ENCODE results near the gene NR1D1.
A peak's percentile ranks its signal among the peaks of the same experiment; 100 is the strongest.

Gene NR1D1

GRCh38 chr17:40122999-40123810 is 22.8 kb upstream of the NR1D1 start:
- no peaks in the 10 kb centered on the region for H3K27me3 ChIP-seq (ENCODE audit: control insufficient read depth, insufficient read depth, low read length)
- H3K4me3 ChIP-seq (ENCODE audit: low read length) = peak overlapping the region; percentile 84
- peak overlapping the region; percentile 90 for H3K9ac ChIP-seq (ENCODE audit: low read depth, low read length)
- peak overlapping the region; percentile 86 for H3K4me2 ChIP-seq (ENCODE audit: low read length)
- no peaks in the 10 kb centered on the region for H3K9me3 ChIP-seq (replicated peaks; ENCODE audit: low read length)
- peaks cover 18% of the 10 kb centered on the region for H3K36me3 ChIP-seq (ENCODE audit: insufficient read depth, low read length)
- H3K4me1 ChIP-seq (ENCODE audit: control insufficient read depth, insufficient read depth, low read length) = peaks cover 18% of the 10 kb centered on the region

DNA sequence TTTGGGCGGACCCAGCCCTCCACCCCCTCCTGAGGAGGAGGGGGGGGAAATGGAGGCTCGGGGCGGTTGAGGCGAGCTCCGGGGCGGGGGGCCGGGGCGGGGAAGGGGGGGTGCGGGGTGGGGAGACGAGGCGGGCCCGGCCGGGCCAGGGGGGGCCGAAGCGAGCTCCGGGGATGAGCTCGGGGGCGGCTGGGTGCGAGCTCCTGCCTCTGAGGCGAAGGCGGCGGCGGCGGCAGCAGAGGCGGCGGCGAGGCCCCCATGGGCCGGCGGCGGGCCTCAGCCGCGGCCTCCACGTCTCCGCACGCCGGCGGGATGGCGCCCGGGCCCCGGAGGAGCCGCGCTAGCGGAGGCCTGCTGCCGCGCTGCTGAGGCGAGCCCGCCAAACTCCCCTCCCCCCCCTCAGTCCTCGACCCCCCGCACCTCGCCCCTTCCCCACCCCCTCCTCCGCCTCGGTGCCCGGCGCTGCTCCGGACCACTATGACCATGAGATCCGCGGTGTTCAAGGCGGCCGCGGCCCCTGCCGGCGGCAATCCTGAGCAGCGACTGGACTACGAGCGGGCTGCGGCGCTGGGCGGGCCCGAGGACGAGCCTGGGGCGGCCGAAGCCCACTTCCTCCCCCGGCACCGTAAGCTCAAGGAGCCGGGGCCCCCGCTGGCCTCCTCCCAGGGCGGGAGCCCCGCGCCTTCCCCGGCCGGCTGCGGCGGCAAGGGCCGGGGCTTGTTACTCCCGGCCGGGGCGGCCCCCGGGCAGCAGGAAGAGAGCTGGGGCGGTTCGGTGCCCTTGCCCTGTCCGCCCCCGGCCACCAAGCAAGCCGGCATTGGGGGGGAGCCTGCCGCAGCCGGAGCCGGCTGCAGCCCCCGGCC is 22.0 kb upstream of the NR1D1 start:
- peak overlapping the region; percentile 86 for H3K4me2 ChIP-seq (ENCODE audit: low read length)
- no peaks in the 10 kb centered on the region for H3K9me3 ChIP-seq (replicated peaks; ENCODE audit: low read length)
- H3K9ac ChIP-seq (ENCODE audit: low read depth, low read length) = peak overlapping the region; percentile 90
- H3K27me3 ChIP-seq (ENCODE audit: control insufficient read depth, insufficient read depth, low read length) = no peaks in the 10 kb centered on the region
- peaks cover 18% of the 10 kb centered on the region for H3K4me1 ChIP-seq (ENCODE audit: control insufficient read depth, insufficient read depth, low read length)
- H3K36me3 ChIP-seq (ENCODE audit: insufficient read depth, low read length) = peaks cover 15% of the 10 kb centered on the region
- peak overlapping the region; percentile 84 for H3K4me3 ChIP-seq (ENCODE audit: low read length)

DNA sequence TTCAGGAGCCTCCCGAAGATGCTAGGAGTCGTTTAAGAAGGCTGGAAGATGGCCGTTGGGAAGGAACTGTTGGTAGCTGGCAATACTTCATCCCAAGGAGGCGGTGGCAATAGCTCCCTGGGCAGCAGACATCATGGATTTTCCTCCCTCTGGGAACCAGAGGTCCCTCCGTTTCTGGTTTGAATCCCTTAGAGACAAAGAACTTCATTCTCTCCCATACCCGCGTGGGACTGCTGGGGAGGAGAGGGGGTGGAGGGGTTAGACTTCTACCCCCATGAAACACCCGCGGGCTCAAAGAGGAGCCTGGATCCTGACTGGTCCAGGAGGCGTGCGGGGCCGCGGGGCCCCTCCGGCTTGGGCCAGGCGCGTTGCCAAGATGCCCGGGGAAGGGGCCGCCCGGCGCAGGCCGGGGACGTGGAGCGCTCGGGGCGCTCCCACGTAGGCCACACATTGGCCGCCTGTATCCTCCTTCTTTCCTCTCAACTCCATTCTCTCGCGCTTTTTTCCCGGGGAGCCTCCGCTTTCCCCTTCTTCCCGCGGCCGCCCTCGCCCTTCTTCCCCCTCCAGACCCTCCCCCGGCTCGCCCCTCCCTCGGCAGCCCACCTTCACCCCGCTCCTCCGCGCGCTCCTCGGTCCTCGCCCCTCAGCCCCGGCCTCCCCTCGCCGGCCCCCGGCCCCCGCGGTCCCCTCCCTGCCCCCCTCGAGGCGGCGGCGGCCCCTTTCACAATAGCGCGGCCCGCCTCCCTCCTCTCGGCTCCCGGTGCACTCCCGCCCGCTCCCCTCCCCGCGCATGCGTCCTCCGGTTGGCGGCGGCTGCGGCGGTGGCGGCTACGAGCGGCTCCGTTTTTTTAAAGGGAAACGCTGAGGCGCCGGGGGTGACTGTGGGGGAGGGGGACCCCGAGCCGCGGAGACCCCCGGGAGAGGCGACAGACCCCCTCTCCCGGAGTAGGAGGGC is 21.1 kb upstream of the NR1D1 start, which contains the start of gene MSL1:
MSL1 (plus strand) TSS at position 791 of the 955 bp plus-strand sequence. CDS start 642 bp downstream, outside the sequence.
- Histone ChIP-seq H3K27me3 (ENCODE audit: control insufficient read depth, insufficient read depth, low read length) (no peaks in the 10 kb centered on the region), H3K36me3 (ENCODE audit: insufficient read depth, low read length) (peaks cover 8% of the 10 kb centered on the region), H3K4me3 (ENCODE audit: low read length) (peak within 1 kb of the TSS; percentile 84), H3K9ac (ENCODE audit: low read depth, low read length) (peak within 1 kb of the TSS; percentile 90), H3K4me1 (ENCODE audit: control insufficient read depth, insufficient read depth, low read length) (peaks cover 18% of the 10 kb centered on the region), H3K9me3 (replicated peaks; ENCODE audit: low read length) (no peaks in the 10 kb centered on the region), H3K4me2 (ENCODE audit: low read length) (peak within 1 kb of the TSS; percentile 99)

GRCh38 chr17:40115101-40115436 is 14.7 kb upstream of the NR1D1 start:
- no peak overlapping the region for H3K4me3 ChIP-seq (ENCODE audit: low read length)
- peak overlapping the region; percentile 39 for H3K4me2 ChIP-seq (ENCODE audit: low read length)
- H3K9ac ChIP-seq (ENCODE audit: low read depth, low read length) = no peak overlapping the region
- no peaks in the 10 kb centered on the region for H3K36me3 ChIP-seq (ENCODE audit: insufficient read depth, low read length)
- H3K9me3 ChIP-seq (replicated peaks; ENCODE audit: low read length) = no peaks in the 10 kb centered on the region
- peaks cover 50% of the 10 kb centered on the region for H3K4me1 ChIP-seq (ENCODE audit: control insufficient read depth, insufficient read depth, low read length)
- H3K27me3 ChIP-seq (ENCODE audit: control insufficient read depth, insufficient read depth, low read length) = no peaks in the 10 kb centered on the region

DNA sequence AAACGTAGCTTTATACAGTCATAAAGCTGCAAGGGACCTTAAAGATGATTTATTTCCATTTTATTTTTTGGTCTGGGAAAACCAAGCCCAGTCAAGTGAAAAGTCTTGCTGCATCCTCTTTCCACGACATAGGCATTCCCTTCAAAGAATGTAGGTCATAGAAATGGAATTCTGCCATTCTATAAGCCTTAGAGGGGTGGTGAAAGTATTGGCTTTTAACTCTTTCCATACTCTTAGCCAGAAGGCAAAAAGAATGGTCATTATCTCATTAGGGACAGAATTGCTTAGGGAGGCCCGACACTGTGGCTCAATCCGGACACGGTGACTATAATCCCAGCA is 13.5 kb upstream of the NR1D1 start:
- no peaks in the 10 kb centered on the region for H3K9me3 ChIP-seq (replicated peaks; ENCODE audit: low read length)
- H3K4me2 ChIP-seq (ENCODE audit: low read length) = peak overlapping the region; percentile 78
- H3K4me3 ChIP-seq (ENCODE audit: low read length) = peak overlapping the region; percentile 63
- H3K36me3 ChIP-seq (ENCODE audit: insufficient read depth, low read length) = no peaks in the 10 kb centered on the region
- H3K9ac ChIP-seq (ENCODE audit: low read depth, low read length) = peak overlapping the region; percentile 74
- peaks cover 55% of the 10 kb centered on the region for H3K4me1 ChIP-seq (ENCODE audit: control insufficient read depth, insufficient read depth, low read length)
- H3K27me3 ChIP-seq (ENCODE audit: control insufficient read depth, insufficient read depth, low read length) = no peaks in the 10 kb centered on the region

DNA sequence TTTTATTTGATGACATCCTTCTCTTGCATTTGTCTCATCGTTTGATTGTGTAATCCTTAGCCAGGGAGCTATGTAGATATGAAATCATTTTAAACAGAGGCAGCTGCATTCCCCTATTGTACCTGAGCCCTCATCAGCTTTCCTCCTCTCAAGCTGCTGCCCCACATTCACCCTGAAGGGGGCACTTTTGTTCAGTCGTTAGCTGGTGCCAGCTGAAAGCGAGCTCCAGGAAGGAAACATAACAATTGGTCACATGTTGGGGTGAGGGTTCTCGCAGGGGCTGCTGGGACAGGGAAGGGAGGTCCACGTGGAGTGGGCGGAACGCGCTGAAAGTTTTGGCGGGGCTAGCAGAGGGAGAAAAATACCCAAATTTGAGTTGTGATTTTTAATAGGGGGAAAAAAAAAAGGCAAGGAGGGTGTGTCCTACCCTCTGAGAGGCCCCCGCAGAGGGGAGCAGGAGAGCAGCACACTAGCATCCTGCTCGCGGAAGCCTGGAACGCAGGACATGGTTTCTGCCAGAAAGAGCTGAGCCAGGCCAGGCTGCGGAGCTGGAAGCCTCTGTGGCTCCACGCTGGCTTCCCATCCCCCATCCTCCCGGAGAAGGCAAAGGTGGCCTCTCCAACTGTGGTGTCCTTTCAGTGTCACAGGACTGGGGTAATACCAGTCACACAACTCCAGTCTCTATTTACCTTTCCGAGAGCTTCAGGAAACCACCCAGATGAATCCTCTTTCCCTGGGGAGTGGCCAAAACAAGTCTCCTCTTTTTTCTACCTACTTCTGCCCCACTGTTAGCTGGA is 12.9 kb upstream of the NR1D1 start:
- no peaks in the 10 kb centered on the region for H3K9me3 ChIP-seq (replicated peaks; ENCODE audit: low read length)
- no peaks in the 10 kb centered on the region for H3K27me3 ChIP-seq (ENCODE audit: control insufficient read depth, insufficient read depth, low read length)
- H3K9ac ChIP-seq (ENCODE audit: low read depth, low read length) = peak overlapping the region; percentile 74
- H3K36me3 ChIP-seq (ENCODE audit: insufficient read depth, low read length) = no peaks in the 10 kb centered on the region
- peaks cover 61% of the 10 kb centered on the region for H3K4me1 ChIP-seq (ENCODE audit: control insufficient read depth, insufficient read depth, low read length)
- peak overlapping the region; percentile 78 for H3K4me2 ChIP-seq (ENCODE audit: low read length)
- peak overlapping the region; percentile 63 for H3K4me3 ChIP-seq (ENCODE audit: low read length)

DNA sequence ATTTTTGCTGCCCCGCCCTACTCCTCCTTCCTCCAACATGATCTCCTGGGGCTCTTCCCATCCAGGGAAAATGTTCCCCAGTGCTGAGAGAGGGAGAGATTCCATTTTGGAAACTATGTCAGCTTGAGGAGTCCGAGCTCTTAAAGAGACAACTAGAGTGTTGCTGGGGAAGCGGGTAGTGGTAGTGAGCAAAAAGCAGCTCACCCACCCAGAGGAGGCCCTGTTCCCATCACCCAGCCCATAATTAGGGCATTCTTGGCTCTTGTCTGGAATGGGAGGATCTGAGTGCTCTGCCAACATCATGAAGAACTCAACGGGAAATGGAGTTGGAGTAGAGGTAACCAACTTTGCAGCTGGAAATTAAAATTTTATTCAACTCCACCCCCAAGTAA is 12.3 kb upstream of the NR1D1 start:
- Histone ChIP-seq H3K27me3 (ENCODE audit: control insufficient read depth, insufficient read depth, low read length) (no peaks in the 10 kb centered on the region), H3K9ac (ENCODE audit: low read depth, low read length) (peak overlapping the region; percentile 42), H3K4me1 (ENCODE audit: control insufficient read depth, insufficient read depth, low read length) (peaks cover 66% of the 10 kb centered on the region), H3K9me3 (replicated peaks; ENCODE audit: low read length) (no peaks in the 10 kb centered on the region), H3K36me3 (ENCODE audit: insufficient read depth, low read length) (no peaks in the 10 kb centered on the region), H3K4me2 (ENCODE audit: low read length) (peak overlapping the region; percentile 78), H3K4me3 (ENCODE audit: low read length) (peak overlapping the region; percentile 3)

GRCh38 chr17:40112191-40112711 is 11.9 kb upstream of the NR1D1 start:
- Histone ChIP-seq H3K36me3 (ENCODE audit: insufficient read depth, low read length) (no peaks in the 10 kb centered on the region), H3K27me3 (ENCODE audit: control insufficient read depth, insufficient read depth, low read length) (no peaks in the 10 kb centered on the region), H3K4me1 (ENCODE audit: control insufficient read depth, insufficient read depth, low read length) (peaks cover 71% of the 10 kb centered on the region), H3K9ac (ENCODE audit: low read depth, low read length) (peak overlapping the region; percentile 42), H3K9me3 (replicated peaks; ENCODE audit: low read length) (no peaks in the 10 kb centered on the region), H3K4me3 (ENCODE audit: low read length) (no peak overlapping the region), H3K4me2 (ENCODE audit: low read length) (peak overlapping the region; percentile 78)

GRCh38 chr17:40111221-40112128 is 11.1 kb upstream of the NR1D1 start:
- no peaks in the 10 kb centered on the region for H3K9me3 ChIP-seq (replicated peaks; ENCODE audit: low read length)
- peak overlapping the region; percentile 75 for H3K4me2 ChIP-seq (ENCODE audit: low read length)
- H3K36me3 ChIP-seq (ENCODE audit: insufficient read depth, low read length) = no peaks in the 10 kb centered on the region
- H3K27me3 ChIP-seq (ENCODE audit: control insufficient read depth, insufficient read depth, low read length) = no peaks in the 10 kb centered on the region
- H3K9ac ChIP-seq (ENCODE audit: low read depth, low read length) = peak overlapping the region; percentile 34
- H3K4me1 ChIP-seq (ENCODE audit: control insufficient read depth, insufficient read depth, low read length) = peaks cover 79% of the 10 kb centered on the region
- H3K4me3 ChIP-seq (ENCODE audit: low read length) = peak overlapping the region; percentile 37

Data from skeletal muscle satellite cell (primary cell).